Astrocyte (in vitro differentiated cells and primary cell): ENCODE measurements around the gene ZNF334. TPM values are rescaled to one million over a fixed set of nuclear protein-coding genes. Genes with fewer than 3 reads are reported as not detected.

ENCODE experiments used
- DNase-seq: peaks from one replicate; pipeline ENCODE4 v3.0.0-alpha.2; 2010; ENCODE audit warnings: low read depth
- FAIRE-seq: peaks from 2 replicates; lab custom pipeline; 2011; peaks lifted over from hg19 to GRCh38; lab: Jason Lieb, UNC
- H2AFZ ChIP-seq: 2 replicates; pipeline ENCODE4 v1.6.0; 2012; ENCODE audit warnings: low read depth, low read length, inconsistent platforms
- H3K27ac ChIP-seq: 2 replicates; pipeline ENCODE4 v1.5.1; 2011; ENCODE audit warnings: low read depth, low read length, inconsistent platforms
- H3K27me3 ChIP-seq: 2 replicates; pipeline ENCODE4 v1.6.0; 2011; ENCODE audit warnings: low read length, inconsistent platforms; ENCODE audit not compliant: insufficient read depth
- H3K36me3 ChIP-seq: 2 replicates; pipeline ENCODE4 v1.5.1; 2011; ENCODE audit warnings: low read length, inconsistent platforms; ENCODE audit not compliant: insufficient read depth
- H3K4me1 ChIP-seq: 2 replicates; pipeline ENCODE4 v1.5.1; 2011; ENCODE audit warnings: low read length, inconsistent platforms; ENCODE audit not compliant: insufficient read depth
- H3K4me2 ChIP-seq: 2 replicates; pipeline ENCODE4 v1.6.0; 2012; ENCODE audit warnings: low read length, inconsistent platforms
- H3K4me3 ChIP-seq: 2 replicates; pipeline ENCODE4 v1.5.1; 2011; ENCODE audit warnings: low read depth, mild to moderate bottlenecking, low read length, inconsistent platforms; ENCODE audit not compliant: insufficient read depth
- H3K79me2 ChIP-seq: 2 replicates; pipeline ENCODE4 v1.6.0; 2012; ENCODE audit warnings: mild to moderate bottlenecking, low read length, inconsistent platforms; ENCODE audit not compliant: insufficient read depth
- H3K9ac ChIP-seq: 2 replicates; pipeline ENCODE4 v1.6.0; 2012; ENCODE audit warnings: mild to moderate bottlenecking, low read length, inconsistent platforms
- H3K9me3 ChIP-seq: 2 replicates; pipeline ENCODE4 v1.5.1; 2012; ENCODE audit warnings: low read depth, mild to moderate bottlenecking, low read length, inconsistent platforms; ENCODE audit not compliant: insufficient read depth
- H4K20me1 ChIP-seq: 2 replicates; pipeline ENCODE4 v1.6.0; 2012; ENCODE audit warnings: low read length, inconsistent platforms; ENCODE audit not compliant: insufficient read depth
- H3K27ac Mint-ChIP-seq: one replicate; pipeline ENCODE4 v1.8.0; 2021; ENCODE audit warnings: mild to moderate bottlenecking, mixed read lengths; ENCODE audit not compliant: unreplicated experiment
- H3K27me3 Mint-ChIP-seq: one replicate; pipeline ENCODE4 v1.8.0; 2021; ENCODE audit warnings: low read depth, mixed read lengths; ENCODE audit not compliant: unreplicated experiment
- H3K36me3 Mint-ChIP-seq: one replicate; pipeline ENCODE4 v1.8.0; 2021; ENCODE audit warnings: low read depth, mixed read lengths; ENCODE audit not compliant: unreplicated experiment
- H3K4me1 Mint-ChIP-seq: one replicate; pipeline ENCODE4 v1.8.0; 2021; ENCODE audit warnings: low read depth, mixed read lengths; ENCODE audit not compliant: unreplicated experiment
- H3K4me3 Mint-ChIP-seq: one replicate; pipeline ENCODE4 v1.8.0; 2021; ENCODE audit warnings: mild to moderate bottlenecking, moderate library complexity, mixed read lengths; ENCODE audit not compliant: unreplicated experiment
- H3K9me3 Mint-ChIP-seq: one replicate; pipeline ENCODE4 v1.8.0; 2021; ENCODE audit warnings: mild to moderate bottlenecking, mixed read lengths; ENCODE audit not compliant: unreplicated experiment
- CTCF ChIP-seq: IDR thresholded peaks from 2 replicates; pipeline ENCODE4 v1.5.1; 2011; ENCODE audit warnings: low read depth, mild to moderate bottlenecking, inconsistent platforms, low read length, moderate library complexity; ENCODE audit not compliant: insufficient read depth
- EZH2 ChIP-seq: IDR thresholded peaks from 2 replicates; pipeline ENCODE4 v1.6.1; 2012; ENCODE audit warnings: mild to moderate bottlenecking, low read length, inconsistent platforms; ENCODE audit not compliant: insufficient read depth
- total RNA-seq: library from RNA; stranded (reverse); gene quantifications from 2 replicates; pipeline ENCODE4 v1.2.1, GENCODE V29; 2021

Gene ZNF334
- total RNA-seq, 1 donor from 2014 or later: 9.3 TPM

- TF ChIP-seq CTCF: no peak
- no peak for TF ChIP-seq EZH2
- Mint-ChIP-seq H3K36me3 (peaks cover 38% of the 10 kb centered on the region), H3K4me3 (no peak overlapping the region), H3K27me3 (no peaks in the 10 kb centered on the region), H3K27ac (no peak overlapping the region), H3K9me3 (peaks cover 29% of the 10 kb centered on the region), H3K4me1 (no peaks in the 10 kb centered on the region)
- H3K4me1 ChIP-seq: no peaks in the 10 kb centered on the region
- H3K36me3 ChIP-seq: no peaks in the 10 kb centered on the region
- FAIRE-seq (no peak), DNase-seq (no peak)
- H3K4me2 ChIP-seq: no peak overlapping the region
- no peak overlapping the region for H3K27ac ChIP-seq
- H3K9me3 ChIP-seq: peaks cover 18% of the 10 kb centered on the region
- no peak overlapping the region for H2AFZ ChIP-seq
- H3K9ac ChIP-seq: no peak overlapping the region
- H3K79me2 ChIP-seq: no peaks in the 10 kb centered on the region
- no peak overlapping the region for H3K4me3 ChIP-seq
- H3K27me3 ChIP-seq: no peaks in the 10 kb centered on the region
- H4K20me1 ChIP-seq: no peaks in the 10 kb centered on the region
Observed at GRCh38 chr20:46494077-46494476, 19.3 kb downstream of the ZNF334 start.

GRCh38 chr20:46491354-46491753 is 22.0 kb downstream of the ZNF334 start:
- Histone ChIP-seq H2AFZ (no peak overlapping the region), H3K9me3 (peaks cover 6% of the 10 kb centered on the region), H3K27me3 (no peaks in the 10 kb centered on the region), H3K4me3 (no peak overlapping the region), H3K79me2 (no peaks in the 10 kb centered on the region), H3K4me2 (no peak overlapping the region), H4K20me1 (no peaks in the 10 kb centered on the region), H3K4me1 (no peaks in the 10 kb centered on the region), H3K27ac (no peak overlapping the region), H3K36me3 (no peaks in the 10 kb centered on the region), H3K9ac (no peak overlapping the region)
- no peak overlapping the region for H3K27ac Mint-ChIP-seq
- no peak for FAIRE-seq
- peaks cover 17% of the 10 kb centered on the region for H3K36me3 Mint-ChIP-seq
- DNase-seq: no peak
- peaks cover 10% of the 10 kb centered on the region for H3K9me3 Mint-ChIP-seq
- no peak for TF ChIP-seq EZH2
- no peak overlapping the region for H3K4me3 Mint-ChIP-seq
- H3K4me1 Mint-ChIP-seq: no peaks in the 10 kb centered on the region
- H3K27me3 Mint-ChIP-seq: no peaks in the 10 kb centered on the region

GRCh38 chr20:46488451-46488850 is 24.9 kb downstream of the ZNF334 start:
- Mint-ChIP-seq H3K9me3 (peaks cover 12% of the 10 kb centered on the region), H3K27me3 (no peaks in the 10 kb centered on the region), H3K4me3 (no peak overlapping the region), H3K36me3 (peaks cover 8% of the 10 kb centered on the region), H3K27ac (no peak overlapping the region), H3K4me1 (no peaks in the 10 kb centered on the region)
- H3K9me3 ChIP-seq: peaks cover 3% of the 10 kb centered on the region
- H3K4me1 ChIP-seq: no peaks in the 10 kb centered on the region
- H2AFZ ChIP-seq: no peak overlapping the region
- H3K4me2 ChIP-seq: no peak overlapping the region
- H3K36me3 ChIP-seq: no peaks in the 10 kb centered on the region
- H3K79me2 ChIP-seq: no peaks in the 10 kb centered on the region
- H3K27ac ChIP-seq: no peak overlapping the region
- no peak overlapping the region for H3K4me3 ChIP-seq
- FAIRE-seq (no peak), DNase-seq (no peak)
- no peak overlapping the region for H3K9ac ChIP-seq
- no peaks in the 10 kb centered on the region for H4K20me1 ChIP-seq
- TF ChIP-seq EZH2 (no peak), CTCF (no peak)
- H3K27me3 ChIP-seq: no peaks in the 10 kb centered on the region
